A549 (cell line): ENCODE results near the gene RTN4RL2. TPM values are rescaled to one million over a fixed set of nuclear protein-coding genes. Genes with fewer than 3 reads are reported as not detected.

Experiments used
- ATAC-seq, 2 experiments: fragments of 200-7000 bp in 1 of 2; fragments of >200 bp in 1 of 2; cut with Nextera tagmentation in 1 of 2; cut with Tn5 transposase in 1 of 2; 3 replicates each; pipeline versions ENCODE4 v1.8.0 to v1.9.1; 2018 to 2020; ENCODE audit warnings: mild to moderate bottlenecking in 1 of 2, moderate library complexity in 1 of 2
- CTCF ChIA-PET: fragments of 300-600 bp; sonication (Branson Sonifier 250); formaldehyde crosslinking; extraction: SDS; loops from one replicate; lab custom pipeline; 2021; ENCODE audit warnings: antibody characterized with exemption, inconsistent platforms; lab: Yijun Ruan, JAX
- POLR2A ChIA-PET: fragments of 350-600 bp; formaldehyde crosslinking; extraction: SDS; loops from one replicate; lab custom pipeline; 2021; ENCODE audit warnings: antibody characterized with exemption, inconsistent platforms; lab: Yijun Ruan, JAX
- DNase-seq, 2 experiments: peaks; one replicate each; pipeline versions ENCODE4 v3.0.0 to v3.0.0-alpha.2; 2011 to 2016; ENCODE audit warnings: low read depth in 1 of 2, low spot score in 1 of 2
- FAIRE-seq: peaks from 2 replicates; lab custom pipeline; 2011; peaks lifted over from hg19 to GRCh38; lab: Jason Lieb, UNC
- H3K27ac ChIP-seq, 2 experiments: fragments of >200 bp; sonication (Bioruptor Twin); formaldehyde crosslinking; 3 replicates each; pipeline ENCODE4 v1.5.1; 2016 to 2017
- H3K4me1 ChIP-seq: fragments of >200 bp; sonication (Bioruptor Twin); formaldehyde crosslinking; 3 replicates; pipeline ENCODE4 v1.6.1; 2016
- H3K4me2 ChIP-seq: fragments of >200 bp; sonication (Bioruptor Twin); formaldehyde crosslinking; 3 replicates; pipeline ENCODE4 v1.6.1; 2016
- H3K4me3 ChIP-seq: fragments of >200 bp; sonication (Bioruptor Twin); formaldehyde crosslinking; 3 replicates; pipeline ENCODE4 v1.5.1; 2016
- H3K9me3 ChIP-seq: fragments of >200 bp; sonication (Bioruptor Twin); formaldehyde crosslinking; 3 replicates; pipeline ENCODE4 v1.6.1; 2016
- CBX8 ChIP-seq: fragments of 200-600 bp; sonication (generic); IDR thresholded peaks from 2 replicates; pipeline ENCODE4 v1.6.1; 2016
- CEBPB ChIP-seq, 2 experiments: fragments of >200 bp in 1 of 2; sonication (Bioruptor Twin) in 1 of 2; formaldehyde crosslinking in 1 of 2; IDR thresholded peaks; 2 replicates each; pipeline ENCODE4 v1.6.1; 2012 to 2016
- CHD4 ChIP-seq: fragments of 200-600 bp; sonication (generic); IDR thresholded peaks from 2 replicates; pipeline ENCODE4 v1.6.1; 2016; ENCODE audit warnings: antibody characterized with exemption, mild to moderate bottlenecking, borderline replicate concordance
- CTCF ChIP-seq: fragments of >200 bp; sonication (Bioruptor Twin); formaldehyde crosslinking; IDR thresholded peaks from 3 replicates; pipeline ENCODE4 v1.5.1; 2016
- EHMT2 ChIP-seq: fragments of 200-600 bp; sonication (generic); IDR thresholded peaks from 2 replicates; pipeline ENCODE4 v1.6.1; 2016; ENCODE audit warnings: antibody characterized with exemption, low read depth, mild to moderate bottlenecking, moderate library complexity
- GATA3 ChIP-seq: IDR thresholded peaks from 2 replicates; pipeline ENCODE4 v1.6.1; 2012; ENCODE audit warnings: borderline replicate concordance
- HOXB13 ChIP-seq: fragments of 250-450 bp; sonication (Bioruptor Pico); IDR thresholded peaks from 2 replicates; pipeline ENCODE4 v1.5.0; 2020; ENCODE audit warnings: low read depth, mild to moderate bottlenecking, moderate library complexity
- JUN ChIP-seq, 2 experiments: fragments of >200 bp; sonication (Bioruptor Twin); formaldehyde crosslinking; IDR thresholded peaks; 2 replicates in 1 of 2; 3 replicates in 1 of 2; pipeline ENCODE4 v1.6.1; 2016 to 2017
- JUNB ChIP-seq: fragments of >200 bp; sonication (Bioruptor Twin); formaldehyde crosslinking; IDR thresholded peaks from 2 replicates; pipeline ENCODE4 v1.6.1; 2016
- POLR2A ChIP-seq: IDR thresholded peaks from 2 replicates; pipeline ENCODE4 v1.6.1; 2012; ENCODE audit warnings: mild to moderate bottlenecking, low read length
- RCOR1 ChIP-seq: fragments of 150-350 bp; IDR thresholded peaks from 2 replicates; pipeline ENCODE4 v1.6.1; 2014; ENCODE audit warnings: antibody characterized with exemption, low read length, low read depth
- RFX5 ChIP-seq: fragments of 450-650 bp; IDR thresholded peaks from 2 replicates; pipeline ENCODE4 v1.7.1; 2014; ENCODE audit warnings: antibody characterized with exemption, mild to moderate bottlenecking, moderate library complexity
- RNF2 ChIP-seq: fragments of 200-600 bp; sonication (generic); IDR thresholded peaks from 2 replicates; pipeline ENCODE4 v1.6.1; 2016; ENCODE audit warnings: low read depth, mild to moderate bottlenecking, antibody characterized with exemption, moderate library complexity, borderline replicate concordance
- SREBF2 ChIP-seq: fragments of 450-650 bp; IDR thresholded peaks from 2 replicates; pipeline ENCODE4 v1.6.1; 2014; ENCODE audit warnings: mild to moderate bottlenecking, moderate library complexity
- USF2 ChIP-seq: fragments of 450-650 bp; IDR thresholded peaks from 2 replicates; pipeline ENCODE4 v1.6.1; 2014; ENCODE audit warnings: antibody characterized with exemption
- ZNF302 ChIP-seq: fragments of 250-450 bp; sonication (Bioruptor Pico); IDR thresholded peaks from 2 replicates; pipeline ENCODE4 v1.9.0; 2021; ENCODE audit warnings: inconsistent platforms, mild to moderate bottlenecking, moderate library complexity
- WGBS: methylation state at CpG from one replicate; pipeline ENCODE4 v1.1.6; 2017; ENCODE audit errors: missing lambda C conversion rate; 5-methylcytosine and 5-hydroxymethylcytosine counted together
- polyA plus RNA-seq, 4 experiments: library from polyadenylated mRNA; depleted of rRNA in 3 of 4; stranded (reverse); fragments of >200 nt; fragmentation: RNase III in 1 of 4; extraction: RNeasy Plus Mini Kit Qiagen cat#74134 plus additional on column Dnase treatment in 1 of 4; gene quantifications; 2 replicates in 3 of 4; 3 replicates in 1 of 4; pipeline ENCODE4 v1.2.3, GENCODE V29; 2011 to 2017
- TF ChIP-seq, protein P1 (sequence below): fragments of 250-450 bp; sonication (Bioruptor Pico); IDR thresholded peaks from 2 replicates; pipeline ENCODE4 v1.5.0; 2020; ENCODE audit warnings: low read depth, mild to moderate bottlenecking, moderate library complexity
- TF ChIP-seq, protein P2 (sequence below): fragments of 200-600 bp; sonication (generic); IDR thresholded peaks from 2 replicates; pipeline ENCODE4 v1.6.1; 2016; ENCODE audit warnings: antibody characterized with exemption, mild to moderate bottlenecking, moderate library complexity

RTN4RL2 gene
- polyA plus RNA-seq, 2 of the 4 experiments (the other 2 are of a cell fraction), result 9.2 to 23.7 TPM

DNA sequence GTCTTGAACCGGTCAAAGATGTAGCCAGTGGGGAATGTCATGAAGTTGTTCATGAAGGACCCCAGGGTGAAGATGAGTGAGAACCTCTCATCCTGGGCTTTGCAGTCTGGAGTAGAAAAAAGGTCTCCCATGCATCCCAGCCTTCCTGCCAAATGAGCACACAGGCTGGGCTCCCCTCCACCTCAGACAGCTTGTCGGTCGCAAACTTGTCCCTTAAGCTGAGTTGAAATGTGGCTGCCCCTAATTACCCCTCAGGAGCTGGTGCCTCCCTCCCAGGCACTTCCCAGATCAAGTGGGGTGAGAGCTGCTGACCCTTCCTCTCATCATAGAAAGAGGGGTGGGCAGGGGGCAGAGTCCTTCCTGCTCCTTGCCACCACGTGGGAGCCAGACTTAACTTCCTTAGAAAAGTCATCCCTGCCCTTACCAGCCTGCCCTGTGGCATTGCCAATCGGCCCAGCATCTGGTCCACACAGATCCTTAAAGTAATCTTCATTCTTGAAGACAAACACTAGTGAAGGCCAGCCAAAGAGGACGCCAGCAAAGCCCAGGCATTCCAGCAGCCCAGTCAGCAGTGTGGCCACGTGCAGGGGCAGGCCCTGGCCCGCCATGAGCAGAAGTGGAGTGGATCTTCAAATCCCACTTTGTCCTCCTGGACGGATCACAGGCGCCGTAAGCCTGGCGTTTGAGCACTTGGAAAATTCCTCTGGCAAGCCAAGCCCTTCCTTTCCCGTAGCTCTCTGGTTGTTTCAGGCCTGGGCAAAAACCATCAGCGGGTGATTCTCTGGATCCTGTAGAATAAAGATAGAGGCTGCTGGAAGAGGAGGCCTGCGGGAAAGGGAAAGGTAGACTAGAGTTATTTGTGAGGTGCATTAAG is 34.5 kb upstream of the RTN4RL2 start:
- Histone ChIP-seq H3K4me2 (no peak overlapping the region), H3K27ac (peak overlapping the region; percentile 5 to 58; a peak in 4 of 6 replicates), H3K9me3 (no peaks in the 10 kb centered on the region), H3K4me3 (no peak overlapping the region), H3K4me1 (peaks cover 29% of the 10 kb centered on the region)
- TF ChIP-seq POLR2A (no peak), RNF2 (no peak), EHMT2 (no peak), SREBF2 (no peak), CTCF (no peak), CHD4 (no peak), CBX8 (no peak), USF2 (no peak), CEBPB (IDR thresholded peaks at IDR 0.05) (no peak), JUN (IDR thresholded peaks at IDR 0.05) (no peak), GATA3 (no peak), JUNB (no peak), RCOR1 (no peak), RFX5 (no peak)
- TF ChIP-seq, protein P1, sequence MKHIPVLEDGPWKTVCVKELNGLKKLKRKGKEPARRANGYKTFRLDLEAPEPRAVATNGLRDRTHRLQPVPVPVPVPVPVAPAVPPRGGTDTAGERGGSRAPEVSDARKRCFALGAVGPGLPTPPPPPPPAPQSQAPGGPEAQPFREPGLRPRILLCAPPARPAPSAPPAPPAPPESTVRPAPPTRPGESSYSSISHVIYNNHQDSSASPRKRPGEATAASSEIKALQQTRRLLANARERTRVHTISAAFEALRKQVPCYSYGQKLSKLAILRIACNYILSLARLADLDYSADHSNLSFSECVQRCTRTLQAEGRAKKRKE (CRISPR knock-in tag), result no peak
- ATAC-seq, result no peak
- POLR2A ChIA-PET, result no interaction called here
- CTCF ChIA-PET, result interaction anchor here (0.7 to 1.6 kb wide), 2 partner anchors 33 to 63 kb away, joined by 4 to 5 read pairs; no protein-coding TSS in a partner anchor
- FAIRE-seq, result no peak
- 80% methylated on average over 15 of the region's 15 CpGs for WGBS
- DNase-seq, result no peak

- no peak for DNase-seq
- peaks cover 31% of the 10 kb centered on the region for H3K4me1 ChIP-seq
- no peak overlapping the region for H3K4me2 ChIP-seq
- no peak overlapping the region for H3K4me3 ChIP-seq
- H3K9me3 ChIP-seq, result no peaks in the 10 kb centered on the region
- 79% methylated on average over 16 of the region's 16 CpGs for WGBS
- TF ChIP-seq, protein P2, sequence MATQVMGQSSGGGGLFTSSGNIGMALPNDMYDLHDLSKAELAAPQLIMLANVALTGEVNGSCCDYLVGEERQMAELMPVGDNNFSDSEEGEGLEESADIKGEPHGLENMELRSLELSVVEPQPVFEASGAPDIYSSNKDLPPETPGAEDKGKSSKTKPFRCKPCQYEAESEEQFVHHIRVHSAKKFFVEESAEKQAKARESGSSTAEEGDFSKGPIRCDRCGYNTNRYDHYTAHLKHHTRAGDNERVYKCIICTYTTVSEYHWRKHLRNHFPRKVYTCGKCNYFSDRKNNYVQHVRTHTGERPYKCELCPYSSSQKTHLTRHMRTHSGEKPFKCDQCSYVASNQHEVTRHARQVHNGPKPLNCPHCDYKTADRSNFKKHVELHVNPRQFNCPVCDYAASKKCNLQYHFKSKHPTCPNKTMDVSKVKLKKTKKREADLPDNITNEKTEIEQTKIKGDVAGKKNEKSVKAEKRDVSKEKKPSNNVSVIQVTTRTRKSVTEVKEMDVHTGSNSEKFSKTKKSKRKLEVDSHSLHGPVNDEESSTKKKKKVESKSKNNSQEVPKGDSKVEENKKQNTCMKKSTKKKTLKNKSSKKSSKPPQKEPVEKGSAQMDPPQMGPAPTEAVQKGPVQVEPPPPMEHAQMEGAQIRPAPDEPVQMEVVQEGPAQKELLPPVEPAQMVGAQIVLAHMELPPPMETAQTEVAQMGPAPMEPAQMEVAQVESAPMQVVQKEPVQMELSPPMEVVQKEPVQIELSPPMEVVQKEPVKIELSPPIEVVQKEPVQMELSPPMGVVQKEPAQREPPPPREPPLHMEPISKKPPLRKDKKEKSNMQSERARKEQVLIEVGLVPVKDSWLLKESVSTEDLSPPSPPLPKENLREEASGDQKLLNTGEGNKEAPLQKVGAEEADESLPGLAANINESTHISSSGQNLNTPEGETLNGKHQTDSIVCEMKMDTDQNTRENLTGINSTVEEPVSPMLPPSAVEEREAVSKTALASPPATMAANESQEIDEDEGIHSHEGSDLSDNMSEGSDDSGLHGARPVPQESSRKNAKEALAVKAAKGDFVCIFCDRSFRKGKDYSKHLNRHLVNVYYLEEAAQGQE, result no peak
- no peak for TF ChIP-seq HOXB13 (CRISPR knock-in tag)
- TF ChIP-seq ZNF302 (CRISPR knock-in tag), result no peak
- TF ChIP-seq RNF2, result no peak
- POLR2A ChIA-PET, result no interaction called here
- CTCF ChIA-PET, result interaction anchor here (0.7 to 1.6 kb wide), 2 partner anchors 32 to 64 kb away, joined by 4 to 5 read pairs; no protein-coding TSS in a partner anchor
- FAIRE-seq, result no peak
- H3K27ac ChIP-seq, result peak overlapping the region in 1 of 2 experiments; percentile 65; a peak in 3 of 6 replicates
- ATAC-seq, result no peak
Measured at GRCh38 chr11:57426439-57426928, 33.8 kb upstream of the RTN4RL2 start.
